Measurements from ENCODE around the gene MTRF1.

- TF ChIP-seq CTCF (IDR thresholded peaks at IDR 0.05; ENCODE audit: borderline replicate concordance, extremely low read depth, low read length, poor library complexity, severe bottlenecking) (no peak), EZH2 (IDR thresholded peaks at IDR 0.05; ENCODE audit: borderline replicate concordance, low read depth, low read length, severe bottlenecking) (no peak)
Observed at GRCh38 chr13:41229356-41229755, 34.0 kb downstream of the MTRF1 start.
